ENCODE data around the gene SPDYE3.
"Not testable (repeated sequence)": the region's sequence is repeated elsewhere in the genome, so short reads cannot be mapped to it uniquely, and the experiment has no call there.

Gene SPDYE3

DNA sequence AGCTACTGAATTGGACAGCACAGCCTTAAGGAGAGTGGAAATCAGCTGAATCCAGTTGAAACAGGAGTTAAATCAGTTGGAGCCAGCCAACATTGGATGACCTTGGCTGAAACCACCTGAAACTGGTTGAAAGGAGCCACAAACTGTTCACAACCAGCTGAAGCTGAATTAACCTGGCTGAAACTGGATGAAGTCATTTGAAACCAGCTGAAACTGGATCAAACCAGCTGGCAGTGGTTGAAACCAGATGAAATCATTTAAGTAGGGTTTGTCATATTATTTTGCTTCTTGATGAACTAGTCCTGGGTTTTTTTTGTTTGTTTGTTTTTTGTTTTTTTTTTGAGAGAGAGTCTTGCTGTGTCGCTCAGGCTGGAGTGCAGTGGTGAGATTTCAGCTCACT, 15.3 kb upstream of the SPDYE3 start:
- H3K27me3 ChIP-seq (replicated peaks; ENCODE audit: control insufficient read depth, insufficient read depth, low read length); H3K4me1 ChIP-seq (ENCODE audit: control insufficient read depth, insufficient read depth, low read length); H3K9me3 ChIP-seq (ENCODE audit: control insufficient read depth, low read length); DNase-seq (ENCODE audit: low read depth); H3K9ac ChIP-seq (ENCODE audit: low read length); H3K36me3 ChIP-seq (ENCODE audit: control insufficient read depth, insufficient read depth, low read length, severe bottlenecking); H3K4me3 ChIP-seq (ENCODE audit: low read length): not testable (repeated sequence)

DNA sequence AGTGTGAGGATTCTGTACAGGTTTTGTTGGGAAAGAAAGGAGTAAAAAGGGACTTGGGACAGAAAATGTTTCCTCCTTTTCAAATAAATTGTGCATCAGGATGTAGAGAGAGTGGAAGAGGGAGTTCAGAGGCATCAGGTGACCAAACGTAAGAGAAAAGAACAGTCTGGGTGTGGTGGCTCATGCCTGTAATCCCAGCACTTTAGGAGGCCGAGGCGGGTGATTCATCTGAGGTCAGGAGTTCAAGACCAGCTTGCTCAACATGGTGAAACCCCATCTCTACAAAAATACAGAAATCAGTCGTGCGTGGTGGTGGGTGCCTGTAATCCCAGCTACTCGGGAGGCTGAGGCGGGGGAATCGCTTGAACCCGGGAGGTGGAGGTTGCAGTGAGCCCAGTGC, 12.2 kb upstream of the SPDYE3 start:
- H3K36me3 ChIP-seq (ENCODE audit: control insufficient read depth, insufficient read depth, low read length, severe bottlenecking); H3K9ac ChIP-seq (ENCODE audit: low read length); H3K27me3 ChIP-seq (replicated peaks; ENCODE audit: control insufficient read depth, insufficient read depth, low read length); H3K4me3 ChIP-seq (ENCODE audit: low read length); H3K9me3 ChIP-seq (ENCODE audit: control insufficient read depth, low read length); H3K4me1 ChIP-seq (ENCODE audit: control insufficient read depth, insufficient read depth, low read length): not testable (repeated sequence)
- peak; percentile 1 for DNase-seq (ENCODE audit: low read depth)

DNA sequence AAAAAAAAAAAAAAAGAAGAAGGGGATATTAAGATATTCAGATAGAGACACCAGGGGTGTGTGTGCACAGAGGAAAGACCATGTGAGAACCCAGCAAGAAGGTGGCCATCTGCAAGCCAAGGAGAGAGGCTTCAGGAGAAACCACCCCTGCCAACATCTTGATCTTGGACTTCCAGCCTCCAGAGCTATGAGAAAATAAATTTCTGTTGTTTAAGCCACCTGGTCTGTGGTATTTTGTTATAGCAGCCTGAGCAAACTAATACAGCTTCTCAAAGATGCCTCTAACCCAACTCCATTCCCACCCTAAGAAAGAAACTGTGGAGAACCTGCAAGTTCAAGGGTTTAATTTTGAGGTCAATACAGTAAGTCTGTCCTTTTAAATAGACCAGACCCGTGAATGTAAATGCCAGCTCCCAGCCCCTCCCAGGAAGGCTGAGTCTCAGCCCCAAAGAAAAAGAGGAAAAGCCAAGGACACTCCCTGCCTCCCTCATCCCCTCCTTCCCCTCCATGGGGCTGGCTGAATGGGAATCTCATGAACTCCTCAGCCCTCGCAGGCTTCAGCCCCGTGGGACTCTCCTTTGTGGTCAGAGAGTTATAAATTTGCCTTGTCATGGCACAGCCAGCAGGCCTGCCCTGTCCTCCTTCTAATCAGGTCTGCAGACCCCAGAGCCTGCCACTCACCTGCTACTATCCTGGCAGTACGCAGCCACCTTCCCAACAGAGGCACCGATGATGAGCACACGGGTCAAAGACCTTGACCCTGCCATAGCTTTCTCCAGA, 9.5 kb upstream of the SPDYE3 start:
- H3K4me1 ChIP-seq (ENCODE audit: control insufficient read depth, insufficient read depth, low read length); DNase-seq (ENCODE audit: low read depth); H3K9ac ChIP-seq (ENCODE audit: low read length); H3K36me3 ChIP-seq (ENCODE audit: control insufficient read depth, insufficient read depth, low read length, severe bottlenecking); H3K27me3 ChIP-seq (replicated peaks; ENCODE audit: control insufficient read depth, insufficient read depth, low read length); H3K4me3 ChIP-seq (ENCODE audit: low read length); H3K9me3 ChIP-seq (ENCODE audit: control insufficient read depth, low read length): not testable (repeated sequence)

DNA sequence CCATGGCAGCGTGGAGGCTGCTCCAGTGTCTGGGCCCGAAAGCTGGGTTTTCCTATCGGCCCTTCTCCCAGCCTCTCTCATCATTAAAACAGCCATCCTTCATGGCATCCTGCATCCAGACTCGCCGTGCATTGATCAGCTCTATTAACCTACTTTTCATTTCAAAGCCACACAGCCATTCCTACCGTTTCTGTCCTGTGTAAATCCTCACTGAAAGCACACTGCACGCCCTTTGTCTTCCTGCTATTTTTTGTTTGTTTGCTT, 8.9 kb upstream of the SPDYE3 start:
- not testable (repeated sequence) for DNase-seq (ENCODE audit: low read depth); H3K4me3 ChIP-seq (ENCODE audit: low read length); H3K9me3 ChIP-seq (ENCODE audit: control insufficient read depth, low read length); H3K36me3 ChIP-seq (ENCODE audit: control insufficient read depth, insufficient read depth, low read length, severe bottlenecking); H3K9ac ChIP-seq (ENCODE audit: low read length); H3K27me3 ChIP-seq (replicated peaks; ENCODE audit: control insufficient read depth, insufficient read depth, low read length); H3K4me1 ChIP-seq (ENCODE audit: control insufficient read depth, insufficient read depth, low read length)

DNA sequence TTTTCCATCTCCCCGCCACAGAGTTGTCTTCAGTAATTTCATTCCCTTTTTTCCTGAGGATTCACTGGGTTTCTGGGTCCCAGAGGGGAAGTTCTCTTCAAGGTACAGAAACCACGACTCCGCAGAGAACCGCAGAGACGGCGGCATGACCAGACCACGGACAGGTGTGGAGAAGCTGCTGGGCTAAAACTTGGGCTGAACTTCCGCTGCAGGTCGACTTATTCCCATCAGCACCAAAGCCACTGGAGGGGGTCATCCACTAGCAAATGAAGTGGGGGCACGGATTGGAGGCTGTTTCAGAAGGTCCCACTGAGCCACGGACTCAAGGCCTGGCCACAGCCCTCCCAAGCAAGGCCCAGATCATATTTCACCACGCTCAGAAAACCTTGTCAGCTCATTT, 3.0 kb upstream of the SPDYE3 start:
- H3K9ac ChIP-seq (ENCODE audit: low read length); H3K27me3 ChIP-seq (replicated peaks; ENCODE audit: control insufficient read depth, insufficient read depth, low read length); H3K4me3 ChIP-seq (ENCODE audit: low read length); DNase-seq (ENCODE audit: low read depth); H3K4me1 ChIP-seq (ENCODE audit: control insufficient read depth, insufficient read depth, low read length); H3K36me3 ChIP-seq (ENCODE audit: control insufficient read depth, insufficient read depth, low read length, severe bottlenecking); H3K9me3 ChIP-seq (ENCODE audit: control insufficient read depth, low read length): not testable (repeated sequence)

DNA sequence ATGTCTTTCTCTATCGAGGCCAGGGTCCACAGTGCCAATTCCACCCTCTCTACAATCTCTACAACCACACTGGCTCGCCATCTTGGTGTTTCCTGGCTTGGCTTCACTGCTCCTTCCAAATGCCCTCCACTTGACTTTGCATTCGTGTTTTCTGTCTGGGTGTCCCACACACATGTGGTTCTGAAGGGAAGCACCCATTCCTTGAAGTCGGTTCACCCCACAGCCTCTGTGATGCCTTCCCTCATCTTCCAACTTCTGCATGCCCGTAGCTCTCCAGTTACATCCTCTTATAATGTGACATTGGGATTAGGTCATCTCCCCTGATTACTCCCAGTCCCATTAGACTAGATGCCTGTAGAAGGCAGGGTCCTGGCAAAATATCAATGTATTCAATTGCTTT, 10.8 kb downstream of the SPDYE3 start:
- H3K4me1 ChIP-seq (ENCODE audit: control insufficient read depth, insufficient read depth, low read length); H3K9ac ChIP-seq (ENCODE audit: low read length); H3K9me3 ChIP-seq (ENCODE audit: control insufficient read depth, low read length); H3K27me3 ChIP-seq (replicated peaks; ENCODE audit: control insufficient read depth, insufficient read depth, low read length); DNase-seq (ENCODE audit: low read depth); H3K4me3 ChIP-seq (ENCODE audit: low read length); H3K36me3 ChIP-seq (ENCODE audit: control insufficient read depth, insufficient read depth, low read length, severe bottlenecking): not testable (repeated sequence)

DNA sequence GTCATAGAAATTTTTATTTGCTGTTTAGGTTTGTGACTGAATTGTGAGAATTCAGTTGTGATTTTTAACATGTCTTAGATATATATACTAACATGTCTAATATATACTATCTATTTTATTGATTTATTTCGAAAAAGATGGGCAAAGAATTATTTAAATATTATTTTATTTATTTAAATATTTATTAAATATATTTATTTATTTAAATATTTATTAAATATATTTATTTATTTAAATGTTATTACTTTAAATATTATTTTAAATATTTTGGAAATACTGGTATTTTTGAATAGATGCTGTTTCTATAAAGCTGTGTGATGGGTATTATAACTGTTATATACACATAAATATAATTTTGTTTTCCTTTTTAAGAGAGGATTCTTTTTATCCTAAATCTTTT, 14.1 kb downstream of the SPDYE3 start:
- not testable (repeated sequence) for DNase-seq (ENCODE audit: low read depth); H3K4me3 ChIP-seq (ENCODE audit: low read length); H3K27me3 ChIP-seq (replicated peaks; ENCODE audit: control insufficient read depth, insufficient read depth, low read length); H3K36me3 ChIP-seq (ENCODE audit: control insufficient read depth, insufficient read depth, low read length, severe bottlenecking); H3K4me1 ChIP-seq (ENCODE audit: control insufficient read depth, insufficient read depth, low read length); H3K9me3 ChIP-seq (ENCODE audit: control insufficient read depth, low read length); H3K9ac ChIP-seq (ENCODE audit: low read length)

DNA sequence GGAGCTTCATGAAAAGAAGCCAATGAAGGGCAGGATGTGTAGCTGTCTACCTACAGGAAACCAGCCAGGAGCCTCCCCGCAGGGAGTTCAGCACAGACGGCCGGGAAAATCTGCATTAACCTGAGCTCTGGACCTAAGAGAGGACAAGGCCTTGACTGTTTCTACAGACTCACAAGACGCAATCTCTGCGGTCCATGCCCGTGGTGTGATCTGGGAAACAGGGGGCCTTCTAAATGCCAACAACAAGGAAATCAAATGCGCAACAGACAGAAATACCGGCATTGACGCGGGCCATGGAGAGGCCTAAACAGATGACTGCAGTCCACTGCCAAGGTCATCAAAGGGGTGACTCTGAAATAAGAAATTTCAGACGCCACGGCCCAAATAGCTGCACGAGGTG, 16.7 kb downstream of the SPDYE3 start:
- H3K9me3 ChIP-seq (ENCODE audit: control insufficient read depth, low read length); H3K4me3 ChIP-seq (ENCODE audit: low read length); H3K9ac ChIP-seq (ENCODE audit: low read length); H3K27me3 ChIP-seq (replicated peaks; ENCODE audit: control insufficient read depth, insufficient read depth, low read length); DNase-seq (ENCODE audit: low read depth); H3K4me1 ChIP-seq (ENCODE audit: control insufficient read depth, insufficient read depth, low read length); H3K36me3 ChIP-seq (ENCODE audit: control insufficient read depth, insufficient read depth, low read length, severe bottlenecking): not testable (repeated sequence)

DNA sequence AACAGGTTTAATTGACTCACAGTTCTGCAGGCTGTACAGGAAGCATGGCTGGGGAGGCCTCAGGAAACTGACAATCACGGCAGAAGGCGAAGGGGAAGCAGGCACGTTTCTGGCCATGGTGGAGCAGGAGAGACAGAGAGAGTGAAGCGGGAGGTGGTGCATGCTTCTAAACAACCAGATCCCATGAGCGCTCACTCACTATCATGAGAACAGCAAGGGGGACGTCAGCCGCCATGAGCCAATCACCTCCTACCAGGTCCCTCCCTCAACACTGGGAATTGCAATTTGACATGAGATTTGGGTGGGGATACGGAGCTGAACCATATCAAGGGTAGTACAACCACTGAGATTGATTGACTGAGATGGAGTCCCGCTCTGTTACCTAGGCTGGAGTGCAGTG, 18.2 kb downstream of the SPDYE3 start:
- not testable (repeated sequence) for H3K4me3 ChIP-seq (ENCODE audit: low read length); H3K4me1 ChIP-seq (ENCODE audit: control insufficient read depth, insufficient read depth, low read length); H3K27me3 ChIP-seq (replicated peaks; ENCODE audit: control insufficient read depth, insufficient read depth, low read length)

DNA sequence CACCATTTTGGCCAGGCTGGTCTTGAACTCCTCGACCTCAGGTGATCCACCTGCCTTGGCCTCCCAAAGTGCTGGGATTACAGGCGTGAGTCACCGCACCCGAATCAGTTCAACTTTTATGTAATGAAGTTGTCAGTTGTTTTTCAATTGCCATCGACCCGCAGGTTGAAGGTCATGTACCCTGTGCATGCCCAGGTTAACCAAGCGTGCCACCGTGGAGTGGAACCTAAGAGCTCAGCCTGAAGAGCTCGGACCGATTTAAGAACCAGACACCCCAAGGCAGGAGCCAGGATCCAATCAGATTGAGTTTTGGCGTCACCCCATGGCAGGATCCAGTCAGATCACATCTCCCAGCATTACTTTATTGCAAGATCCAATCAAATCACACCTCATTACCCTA, 19.4 kb downstream of the SPDYE3 start:
- H3K9me3 ChIP-seq (ENCODE audit: control insufficient read depth, low read length); H3K4me1 ChIP-seq (ENCODE audit: control insufficient read depth, insufficient read depth, low read length); DNase-seq (ENCODE audit: low read depth); H3K9ac ChIP-seq (ENCODE audit: low read length); H3K27me3 ChIP-seq (replicated peaks; ENCODE audit: control insufficient read depth, insufficient read depth, low read length); H3K36me3 ChIP-seq (ENCODE audit: control insufficient read depth, insufficient read depth, low read length, severe bottlenecking); H3K4me3 ChIP-seq (ENCODE audit: low read length): not testable (repeated sequence)

More for the DNA sequence above, 18.2 kb downstream of the SPDYE3 start:
- H3K9me3 ChIP-seq (ENCODE audit: control insufficient read depth, low read length); H3K36me3 ChIP-seq (ENCODE audit: control insufficient read depth, insufficient read depth, low read length, severe bottlenecking); DNase-seq (ENCODE audit: low read depth); H3K9ac ChIP-seq (ENCODE audit: low read length): not testable (repeated sequence)

DNA sequence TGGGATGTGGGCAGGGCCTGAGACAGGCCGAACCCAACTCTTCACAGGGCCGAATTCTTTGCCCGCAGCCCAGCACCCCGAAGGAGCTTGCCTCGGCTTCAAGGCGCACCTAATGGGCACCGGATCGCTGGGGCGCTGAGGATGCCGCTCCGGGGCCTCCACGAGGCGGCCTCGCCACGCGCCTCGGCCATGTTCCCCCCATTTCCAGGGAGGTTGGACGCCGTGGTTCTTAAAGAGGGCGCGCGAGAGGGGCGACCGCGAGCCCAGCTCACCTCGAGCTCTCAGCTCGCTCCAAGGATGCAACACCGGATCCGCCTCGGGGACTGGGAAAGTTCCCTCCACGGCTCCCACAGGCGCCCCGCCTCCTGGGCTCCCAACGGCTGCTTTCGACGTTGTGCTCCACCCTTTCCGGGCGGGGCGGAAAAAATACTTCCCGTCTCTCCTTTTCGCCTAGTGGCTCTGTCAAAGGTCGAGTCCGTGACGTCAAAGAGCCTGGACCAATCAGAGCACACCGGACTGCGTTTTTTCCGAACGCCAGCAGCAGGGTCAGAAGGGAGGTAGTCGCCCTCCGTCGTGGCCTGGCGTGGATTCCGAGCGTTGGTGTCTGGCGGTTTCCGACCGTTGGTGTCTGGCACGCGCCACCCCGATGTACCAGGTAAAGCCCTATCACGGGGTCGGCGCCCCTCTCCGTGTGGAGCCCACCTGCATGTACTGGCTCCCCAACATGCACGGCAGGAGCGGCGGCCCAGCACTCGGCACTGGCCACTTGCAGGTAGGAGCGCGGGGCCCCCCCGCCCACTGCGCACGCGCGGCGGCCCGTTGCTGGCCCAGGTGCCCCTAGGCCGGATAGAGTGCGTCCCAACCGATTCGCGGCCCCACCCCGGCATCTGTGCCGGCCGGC, 28.3 kb downstream of the SPDYE3 start:
- Histone ChIP-seq H3K4me3 (ENCODE audit: low read length) (peak overlapping the region; percentile 87), H3K9ac (ENCODE audit: low read length) (peak overlapping the region; percentile 86)
- not testable (repeated sequence) for H3K36me3 ChIP-seq (ENCODE audit: control insufficient read depth, insufficient read depth, low read length, severe bottlenecking); H3K4me1 ChIP-seq (ENCODE audit: control insufficient read depth, insufficient read depth, low read length); H3K9me3 ChIP-seq (ENCODE audit: control insufficient read depth, low read length); H3K27me3 ChIP-seq (replicated peaks; ENCODE audit: control insufficient read depth, insufficient read depth, low read length)
- peak; percentile 95 for DNase-seq (ENCODE audit: low read depth)
